ENCODE measurements around the gene NOC2L. TPM values are rescaled to one million over a fixed set of nuclear protein-coding genes. Genes with fewer than 3 reads are reported as not detected.

NOC2L gene
- total RNA-seq = 10 to 100 TPM; 61.4 to 66.0 (median 61.8) TPM
- 41.1 TPM for total RNA-seq (2013)

GRCh38 chr1:958823-959730, at the start of gene NOC2L:
NOC2L (minus strand) TSS chr1:959256; CDS start chr1:959240, 16 bp downstream.
- WGBS (ENCODE audit: insufficient coverage) = 7% methylated on average over 101 of the region's 101 CpGs
- DNase-seq (peak; percentile 94), ATAC-seq (peak; percentile 91 to 94 (median 92))
- Mint-ChIP-seq H3K27ac (peak within 1 kb of the TSS; percentile 73 to 76), H3K4me1 (peaks cover 23 to 30% of the 10 kb centered on the region in 2 donors), H3K4me3 (peak within 1 kb of the TSS; percentile 94), H3K27me3 (ENCODE audit: low read depth in 2 of 2) (no peaks in the 10 kb centered on the region), H3K36me3 (peaks cover 6% of the 10 kb centered on the region), H3K9me3 (no peaks in the 10 kb centered on the region)
- Histone ChIP-seq H3K9me3 (ENCODE audit: control insufficient read depth, insufficient read depth, low read length) (no peaks in the 10 kb centered on the region), H3K27me3 (ENCODE audit: control insufficient read depth, insufficient read depth, low read length) (no peaks in the 10 kb centered on the region), H3K4me1 (ENCODE audit: control insufficient read depth, insufficient read depth, low read length) (peaks cover 43% of the 10 kb centered on the region), H3K4me3 (ENCODE audit: low read length) (peak within 1 kb of the TSS; percentile 93), H3K27ac (ENCODE audit: low read length) (peak within 1 kb of the TSS; percentile 58), H3K36me3 (ENCODE audit: control insufficient read depth, insufficient read depth, low read length) (peaks cover 27% of the 10 kb centered on the region)
- intact Hi-C loops (cut with micrococcal nuclease) = no loop called here
- TF ChIP-seq CTCF (IDR thresholded peaks at IDR 0.05) = no peak

GRCh38 chr1:1006305-1007159, 47.5 kb upstream of the NOC2L start:
- DNase-seq (no peak), ATAC-seq (no peak)
- 93% methylated on average over 37 of the region's 37 CpGs for WGBS (ENCODE audit: insufficient coverage)
- Histone ChIP-seq H3K4me3 (ENCODE audit: low read length) (no peak overlapping the region), H3K27ac (ENCODE audit: low read length) (no peak overlapping the region), H3K4me1 (ENCODE audit: control insufficient read depth, insufficient read depth, low read length) (peaks cover 39% of the 10 kb centered on the region), H3K27me3 (ENCODE audit: control insufficient read depth, insufficient read depth, low read length) (peaks cover 14% of the 10 kb centered on the region), H3K36me3 (ENCODE audit: control insufficient read depth, insufficient read depth, low read length) (no peaks in the 10 kb centered on the region), H3K9me3 (ENCODE audit: control insufficient read depth, insufficient read depth, low read length) (no peaks in the 10 kb centered on the region)
- Mint-ChIP-seq H3K36me3 (no peaks in the 10 kb centered on the region), H3K27ac (no peak overlapping the region), H3K4me3 (no peak overlapping the region), H3K27me3 (ENCODE audit: low read depth in 2 of 2) (peaks cover 11 to 26% of the 10 kb centered on the region in 2 donors), H3K9me3 (no peaks in the 10 kb centered on the region), H3K4me1 (peaks cover 16% of the 10 kb centered on the region in 2 donors)
- no peak for TF ChIP-seq CTCF (IDR thresholded peaks at IDR 0.05)
- intact Hi-C loops (cut with micrococcal nuclease) = no loop called here

GRCh38 chr1:1005774-1006304, 46.8 kb upstream of the NOC2L start:
- no peak for TF ChIP-seq CTCF (IDR thresholded peaks at IDR 0.05)
- peaks cover 11 to 29% of the 10 kb centered on the region in 2 donors for H3K27me3 Mint-ChIP-seq (ENCODE audit: low read depth in 2 of 2)
- Histone ChIP-seq H3K4me1 (ENCODE audit: control insufficient read depth, insufficient read depth, low read length) (peaks cover 45% of the 10 kb centered on the region), H3K36me3 (ENCODE audit: control insufficient read depth, insufficient read depth, low read length) (no peaks in the 10 kb centered on the region), H3K27me3 (ENCODE audit: control insufficient read depth, insufficient read depth, low read length) (peaks cover 21% of the 10 kb centered on the region), H3K4me3 (ENCODE audit: low read length) (no peak overlapping the region), H3K9me3 (ENCODE audit: control insufficient read depth, insufficient read depth, low read length) (no peaks in the 10 kb centered on the region), H3K27ac (ENCODE audit: low read length) (no peak overlapping the region)
- intact Hi-C loops (cut with micrococcal nuclease) = no loop called here
- peaks cover 17 to 19% of the 10 kb centered on the region in 2 donors for H3K4me1 Mint-ChIP-seq
- no peak overlapping the region for H3K27ac Mint-ChIP-seq
- 87% methylated on average over 23 of the region's 23 CpGs for WGBS (ENCODE audit: insufficient coverage)
- no peak overlapping the region for H3K4me3 Mint-ChIP-seq
- no peaks in the 10 kb centered on the region for H3K9me3 Mint-ChIP-seq
- ATAC-seq = no peak
- DNase-seq = no peak
- H3K36me3 Mint-ChIP-seq = no peaks in the 10 kb centered on the region
